ENCODE results near the gene ACER1. TPM values are rescaled to one million over a fixed set of nuclear protein-coding genes. Genes with fewer than 3 reads are reported as not detected.

The ACER1 gene
- total RNA-seq, 1 donor from 2014 or later: not detected

GRCh38 chr19:6312018-6312417, 21.4 kb downstream of the ACER1 start:
- Histone ChIP-seq H3K4me1 (no peaks in the 10 kb centered on the region), H3K27ac (no peak overlapping the region), H3K27me3 (no peaks in the 10 kb centered on the region), H3K36me3 (no peaks in the 10 kb centered on the region), H3K4me3 (no peak overlapping the region), H3K9me3 (no peaks in the 10 kb centered on the region)
- TF ChIP-seq POLR2A (IDR thresholded peaks at IDR 0.05) (no peak), CTCF (IDR thresholded peaks at IDR 0.05) (no peak), POLR2AphosphoS5 (IDR thresholded peaks at IDR 0.05; ENCODE audit: insufficient read depth in 1 of 2, low read depth in 1 of 2) (no peak)
- intact Hi-C loops (cut with DNase I): no loop called here
- no peak for DNase-seq (ENCODE audit: extremely low spot score in 2 of 2)

- no peak for DNase-seq (ENCODE audit: extremely low spot score in 2 of 2)
- no peaks in the 10 kb centered on the region for H3K36me3 ChIP-seq
- H3K4me1 ChIP-seq: no peaks in the 10 kb centered on the region
- TF ChIP-seq POLR2A (IDR thresholded peaks at IDR 0.05) (no peak), CTCF (IDR thresholded peaks at IDR 0.05) (no peak), POLR2AphosphoS5 (IDR thresholded peaks at IDR 0.05; ENCODE audit: insufficient read depth in 1 of 2, low read depth in 1 of 2) (no peak)
- peaks cover under 1% of the 10 kb centered on the region for H3K9me3 ChIP-seq
- H3K27ac ChIP-seq: no peak overlapping the region
- intact Hi-C loops (cut with DNase I): loop anchor here (5.0 kb wide), 1 partner anchor 76 kb away; no protein-coding TSS in a partner anchor
- H3K27me3 ChIP-seq: no peaks in the 10 kb centered on the region
- no peak overlapping the region for H3K4me3 ChIP-seq
Observed at GRCh38 chr19:6298413-6298812, 35.0 kb downstream of the ACER1 start.

GRCh38 chr19:6297202-6297601, 36.2 kb downstream of the ACER1 start:
- TF ChIP-seq CTCF (IDR thresholded peaks at IDR 0.05) (no peak), POLR2AphosphoS5 (IDR thresholded peaks at IDR 0.05; ENCODE audit: insufficient read depth in 1 of 2, low read depth in 1 of 2) (no peak), POLR2A (IDR thresholded peaks at IDR 0.05) (no peak)

GRCh38 chr19:6292006-6292405, 41.4 kb downstream of the ACER1 start:
- H3K4me1 ChIP-seq: no peaks in the 10 kb centered on the region
- intact Hi-C loops (cut with DNase I): no loop called here
- no peak overlapping the region for H3K27ac ChIP-seq
- H3K9me3 ChIP-seq: peaks cover 47% of the 10 kb centered on the region
- H3K4me3 ChIP-seq: no peak overlapping the region
- H3K36me3 ChIP-seq: no peaks in the 10 kb centered on the region
- TF ChIP-seq CTCF (IDR thresholded peaks at IDR 0.05) (no peak), POLR2AphosphoS5 (IDR thresholded peaks at IDR 0.05; ENCODE audit: insufficient read depth in 1 of 2, low read depth in 1 of 2) (no peak), POLR2A (IDR thresholded peaks at IDR 0.05) (no peak)
- DNase-seq (ENCODE audit: extremely low spot score in 2 of 2): no peak
- H3K27me3 ChIP-seq: no peaks in the 10 kb centered on the region

More at GRCh38 chr19:6297202-6297601, 36.2 kb downstream of the ACER1 start:
- no peak for DNase-seq (ENCODE audit: extremely low spot score in 2 of 2)
- H3K4me3 ChIP-seq: no peak overlapping the region
- no peaks in the 10 kb centered on the region for H3K4me1 ChIP-seq
- no peak overlapping the region for H3K27ac ChIP-seq
- no peaks in the 10 kb centered on the region for H3K27me3 ChIP-seq
- intact Hi-C loops (cut with DNase I): loop anchor here (5.0 kb wide), 1 partner anchor 75 kb away; no protein-coding TSS in a partner anchor
- peaks cover 11% of the 10 kb centered on the region for H3K9me3 ChIP-seq
- H3K36me3 ChIP-seq: no peaks in the 10 kb centered on the region

GRCh38 chr19:6288737-6289136, 44.7 kb downstream of the ACER1 start:
- no peak for DNase-seq (ENCODE audit: extremely low spot score in 2 of 2)
- Histone ChIP-seq H3K9me3 (peaks cover 50% of the 10 kb centered on the region), H3K27ac (no peak overlapping the region), H3K4me1 (no peaks in the 10 kb centered on the region), H3K36me3 (no peaks in the 10 kb centered on the region), H3K27me3 (no peaks in the 10 kb centered on the region), H3K4me3 (no peak overlapping the region)
- intact Hi-C loops (cut with DNase I): no loop called here
- TF ChIP-seq CTCF (IDR thresholded peaks at IDR 0.05): no peak
- TF ChIP-seq POLR2A (IDR thresholded peaks at IDR 0.05): no peak
- TF ChIP-seq POLR2AphosphoS5 (IDR thresholded peaks at IDR 0.05; ENCODE audit: insufficient read depth in 1 of 2, low read depth in 1 of 2): no peak
